HG03378 (cell line): ENCODE results near the gene DRC7.

ENCODE experiments used
- ATAC-seq: cut with Tn5 transposase; IDR thresholded peaks from one replicate; pipeline ENCODE4 v1.9.1; 2021; ENCODE audit warnings: mild to moderate bottlenecking, moderate library complexity; ENCODE audit not compliant: unreplicated experiment

The DRC7 gene

GRCh38 chr16:57690782-57691471 is 3.7 kb upstream of the DRC7 start:
- no peak for ATAC-seq

- no peak for ATAC-seq
These were observed 2.0 kb upstream of the DRC7 start for GRCh38 chr16:57692636-57693035.

- ATAC-seq = no peak
These were observed 1.1 kb upstream of the DRC7 start for GRCh38 chr16:57693550-57693949.

- no peak for ATAC-seq
These were observed 328 bp upstream of the DRC7 start for GRCh38 chr16:57694231-57694724.

GRCh38 chr16:57695680-57696069 is 1.1 kb downstream of the DRC7 start:
- no peak for ATAC-seq

GRCh38 chr16:57696240-57696639 is 1.6 kb downstream of the DRC7 start:
- ATAC-seq = no peak

- ATAC-seq = no peak
These were observed 3.4 kb downstream of the DRC7 start for GRCh38 chr16:57697896-57698537.

GRCh38 chr16:57698812-57699405 is 4.3 kb downstream of the DRC7 start:
- ATAC-seq = no peak

GRCh38 chr16:57699481-57699880 is 4.9 kb downstream of the DRC7 start:
- ATAC-seq = no peak

- no peak for ATAC-seq
These were observed 5.3 kb downstream of the DRC7 start for GRCh38 chr16:57699899-57700298.

- ATAC-seq = no peak
These were observed 6.4 kb downstream of the DRC7 start for GRCh38 chr16:57700781-57701551.

- no peak for ATAC-seq
These were observed 7.3 kb downstream of the DRC7 start for GRCh38 chr16:57701759-57702371.

- no peak for ATAC-seq
These were observed 8.9 kb downstream of the DRC7 start for GRCh38 chr16:57703416-57704010.

- no peak for ATAC-seq
These were observed 9.7 kb downstream of the DRC7 start for GRCh38 chr16:57704011-57704904.

GRCh38 chr16:57704905-57705852 is 10.6 kb downstream of the DRC7 start:
- ATAC-seq = no peak

GRCh38 chr16:57706717-57707116 is 12.1 kb downstream of the DRC7 start:
- no peak for ATAC-seq

- ATAC-seq = no peak
These were observed 12.7 kb downstream of the DRC7 start for GRCh38 chr16:57707331-57707730.

GRCh38 chr16:57708168-57708567 is 13.6 kb downstream of the DRC7 start:
- no peak for ATAC-seq
